GM15510 (cell line): Measurements from ENCODE around the gene C2orf69.

Source experiments
- POLR2A ChIP-seq: IDR thresholded peaks from 3 replicates; pipeline ENCODE4 v1.6.1; 2011; ENCODE audit warnings: borderline replicate concordance; ENCODE audit not compliant: insufficient read length; ENCODE audit errors: extremely low read depth

The C2orf69 gene

GRCh38 chr2:199907008-199907714 is 3.9 kb upstream of the C2orf69 start:
- no peak for TF ChIP-seq POLR2A

- no peak for TF ChIP-seq POLR2A
Measured at GRCh38 chr2:199910338-199911051, 598 bp upstream of the C2orf69 start.

GRCh38 chr2:199911877-199912161 is 726 bp downstream of the C2orf69 start:
- no peak for TF ChIP-seq POLR2A

GRCh38 chr2:199914372-199914958 is 3.4 kb downstream of the C2orf69 start:
- TF ChIP-seq POLR2A: no peak

- no peak for TF ChIP-seq POLR2A
Measured at GRCh38 chr2:199916980-199917379, 5.9 kb downstream of the C2orf69 start.

GRCh38 chr2:199922856-199923255 is 11.8 kb downstream of the C2orf69 start:
- no peak for TF ChIP-seq POLR2A

GRCh38 chr2:199923924-199924323 is 12.8 kb downstream of the C2orf69 start:
- TF ChIP-seq POLR2A: no peak

- no peak for TF ChIP-seq POLR2A
Measured at GRCh38 chr2:199926806-199927205, 15.7 kb downstream of the C2orf69 start.

- no peak for TF ChIP-seq POLR2A
Measured at GRCh38 chr2:199928226-199928625, 17.1 kb downstream of the C2orf69 start.

- no peak for TF ChIP-seq POLR2A
Measured at GRCh38 chr2:199928626-199929025, 17.5 kb downstream of the C2orf69 start.

GRCh38 chr2:199929262-199929661 is 18.2 kb downstream of the C2orf69 start:
- TF ChIP-seq POLR2A: no peak

GRCh38 chr2:199932312-199932855 is 21.3 kb downstream of the C2orf69 start:
- no peak for TF ChIP-seq POLR2A

- no peak for TF ChIP-seq POLR2A
Measured at GRCh38 chr2:199933466-199933865, 22.4 kb downstream of the C2orf69 start.

GRCh38 chr2:199936554-199936953 is 25.5 kb downstream of the C2orf69 start:
- no peak for TF ChIP-seq POLR2A

GRCh38 chr2:199940373-199940772 is 29.3 kb downstream of the C2orf69 start:
- no peak for TF ChIP-seq POLR2A

GRCh38 chr2:199943373-199943772 is 32.3 kb downstream of the C2orf69 start:
- no peak for TF ChIP-seq POLR2A

- no peak for TF ChIP-seq POLR2A
Measured at GRCh38 chr2:199946196-199946595, 35.1 kb downstream of the C2orf69 start.

- TF ChIP-seq POLR2A: no peak
Measured at GRCh38 chr2:199946836-199947235, 35.7 kb downstream of the C2orf69 start.
